ENCODE data around the gene GJD4.
A peak's percentile ranks its signal among the peaks of the same experiment; 100 is the strongest.

The GJD4 gene

DNA sequence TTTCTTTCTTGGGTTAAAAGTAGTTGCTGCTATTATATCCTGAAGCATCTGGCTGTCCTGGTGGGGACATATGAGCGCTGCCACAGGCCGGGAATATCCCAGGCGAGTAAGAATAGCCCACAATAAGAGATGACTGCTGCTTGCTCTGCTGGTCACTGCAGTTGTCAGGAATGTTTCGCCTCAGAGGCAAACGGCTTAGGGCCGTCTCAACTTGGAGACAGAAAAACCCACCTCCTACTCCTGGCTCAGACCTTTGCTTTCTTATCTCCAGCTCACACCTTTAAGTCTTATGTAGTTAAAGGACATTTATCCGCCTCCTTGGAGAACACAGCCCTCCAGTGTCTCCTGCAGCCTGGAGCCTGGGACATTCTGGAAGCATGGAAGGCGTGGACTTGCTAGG is at the start of gene GJD4:
TSS of gene GJD4 (plus strand) at position 151 of the 400 bp plus-strand sequence. CDS start at position 378, 227 bp downstream.
- no peak for DNase-seq (ENCODE audit: low read depth)

GRCh38 chr10:35555962-35556930 is 48.9 kb upstream of the GJD4 start:
- no peak for DNase-seq (ENCODE audit: low read depth)

GRCh38 chr10:35558276-35558675 is 46.9 kb upstream of the GJD4 start:
- no peak for DNase-seq (ENCODE audit: low read depth)

- no peak for DNase-seq (ENCODE audit: low read depth)
Observed at GRCh38 chr10:35559416-35559815, 45.7 kb upstream of the GJD4 start.

DNA sequence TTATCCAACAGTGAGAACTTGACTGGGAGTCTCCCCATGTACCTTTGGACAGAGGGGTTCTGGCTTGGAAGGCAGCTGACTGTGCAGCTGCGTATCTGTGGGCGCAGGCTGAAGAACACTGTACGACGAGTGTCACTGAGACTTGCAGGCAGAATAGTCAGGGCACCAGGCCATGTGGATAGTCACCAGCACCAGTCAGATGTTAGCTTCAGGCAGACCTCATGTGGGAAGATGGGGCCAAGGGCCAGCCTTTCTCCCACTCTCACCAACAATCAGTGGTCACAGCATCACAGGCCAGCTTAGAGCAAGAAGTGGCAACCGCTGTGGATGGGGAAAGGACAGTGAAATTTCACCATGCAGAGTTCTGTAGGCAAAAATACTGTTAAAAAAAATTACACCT is 43.4 kb upstream of the GJD4 start:
- no peak for DNase-seq (ENCODE audit: low read depth)

DNA sequence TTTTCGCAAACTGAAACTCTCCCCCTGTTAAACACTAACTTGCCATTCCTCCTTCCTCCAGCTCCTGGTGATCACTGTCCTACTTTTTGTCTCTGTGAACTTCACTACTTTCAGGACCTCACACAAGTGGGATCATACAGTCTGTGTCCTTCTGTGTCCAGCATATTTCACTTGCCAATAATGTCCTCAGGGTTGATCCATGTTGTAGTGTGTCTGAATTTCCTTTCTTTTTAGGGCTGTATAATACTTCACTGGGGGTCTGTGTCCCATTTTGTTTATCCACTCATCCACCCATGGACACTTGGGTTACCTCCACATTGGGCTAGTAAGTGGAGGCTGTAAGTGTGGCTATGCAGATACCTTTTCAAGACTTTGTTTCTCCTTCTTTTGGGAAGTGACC is 42.7 kb upstream of the GJD4 start:
- no peak for DNase-seq (ENCODE audit: low read depth)

- DNase-seq (ENCODE audit: low read depth) = peak; percentile 20
Observed at GRCh38 chr10:35563261-35563891, 41.8 kb upstream of the GJD4 start.

DNA sequence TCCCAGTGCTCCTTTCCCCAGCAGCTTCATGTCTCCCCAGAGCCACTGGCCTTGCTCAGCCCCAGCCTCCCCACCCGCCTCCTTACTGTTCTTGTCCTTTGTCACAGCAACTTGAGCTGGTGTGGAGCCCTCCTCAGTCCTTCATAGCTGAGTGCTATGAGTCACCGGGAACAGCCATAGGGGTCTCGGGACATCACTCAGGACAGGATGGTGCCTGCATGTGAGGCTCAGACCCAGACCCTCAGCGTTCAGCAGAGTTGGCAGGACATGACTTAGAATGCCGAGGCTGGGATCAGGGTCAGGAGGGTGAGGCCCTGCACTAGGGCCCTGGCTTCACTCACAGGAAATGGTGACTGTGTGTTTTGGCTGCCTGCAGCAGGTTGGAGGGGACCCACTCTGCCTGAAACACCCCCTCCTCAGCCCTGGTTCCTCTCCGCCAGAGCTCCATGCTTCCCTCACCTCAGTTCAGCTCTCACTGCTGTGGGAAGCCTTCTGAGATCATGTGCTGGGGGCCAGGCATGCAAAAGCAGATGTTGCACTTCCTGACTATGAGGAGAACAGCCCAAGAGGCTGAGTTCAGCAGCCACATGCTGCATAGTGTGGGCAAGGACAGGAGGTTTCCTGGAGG is 40.7 kb upstream of the GJD4 start:
- no peak for DNase-seq (ENCODE audit: low read depth)

DNA sequence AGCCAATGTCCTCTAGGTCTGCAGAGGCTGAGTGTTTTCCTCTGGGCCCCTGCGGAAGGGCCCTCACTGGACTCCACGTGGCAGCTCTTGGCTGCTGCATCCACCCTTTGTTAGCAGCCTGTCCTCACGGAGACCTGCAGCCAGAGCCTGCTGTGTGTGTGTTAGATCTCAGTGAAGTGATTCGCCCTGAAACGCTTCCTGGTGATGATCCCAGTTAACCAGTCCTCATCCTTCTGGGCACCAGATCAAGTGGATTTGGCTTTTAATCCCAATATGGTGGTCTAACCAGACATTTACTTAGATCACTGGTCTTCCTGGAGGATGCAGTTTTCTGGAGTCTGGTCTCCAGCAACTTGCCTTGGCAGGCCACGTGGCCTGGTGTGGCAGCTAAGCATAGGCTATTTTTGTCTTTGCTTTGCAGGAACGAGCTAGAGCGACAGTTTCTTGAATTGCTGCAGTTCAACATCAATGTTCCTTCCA is 39.5 kb upstream of the GJD4 start:
- no peak for DNase-seq (ENCODE audit: low read depth)

GRCh38 chr10:35567951-35568350 is 37.2 kb upstream of the GJD4 start:
- no peak for DNase-seq (ENCODE audit: low read depth)

DNA sequence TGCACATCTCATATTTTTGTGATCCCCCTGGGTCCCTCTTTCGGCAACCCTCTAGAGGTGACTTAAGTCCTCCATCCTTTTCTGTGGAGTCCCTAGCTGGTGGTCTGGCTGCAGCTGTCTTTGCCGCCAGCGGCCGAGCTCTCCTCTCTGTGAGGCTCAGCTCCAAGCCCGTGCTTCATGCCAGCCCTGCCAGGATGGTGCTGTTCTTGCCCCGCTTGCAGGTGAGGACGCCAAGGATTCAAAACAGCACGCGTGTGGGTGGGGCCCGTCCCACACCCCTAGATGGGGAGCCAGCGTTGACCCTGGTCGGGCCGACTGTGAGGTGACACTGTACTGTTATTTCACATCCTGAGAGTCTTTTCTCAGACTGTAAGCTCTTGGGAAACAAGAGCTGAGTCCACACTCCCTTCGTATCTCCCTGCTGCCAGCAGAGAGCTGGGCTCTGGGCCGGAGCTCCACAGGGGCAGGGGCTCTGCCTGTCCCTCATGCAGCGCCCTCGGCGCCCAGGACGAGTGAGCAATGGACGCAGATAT is 36.6 kb upstream of the GJD4 start:
- no peak for DNase-seq (ENCODE audit: low read depth)

DNA sequence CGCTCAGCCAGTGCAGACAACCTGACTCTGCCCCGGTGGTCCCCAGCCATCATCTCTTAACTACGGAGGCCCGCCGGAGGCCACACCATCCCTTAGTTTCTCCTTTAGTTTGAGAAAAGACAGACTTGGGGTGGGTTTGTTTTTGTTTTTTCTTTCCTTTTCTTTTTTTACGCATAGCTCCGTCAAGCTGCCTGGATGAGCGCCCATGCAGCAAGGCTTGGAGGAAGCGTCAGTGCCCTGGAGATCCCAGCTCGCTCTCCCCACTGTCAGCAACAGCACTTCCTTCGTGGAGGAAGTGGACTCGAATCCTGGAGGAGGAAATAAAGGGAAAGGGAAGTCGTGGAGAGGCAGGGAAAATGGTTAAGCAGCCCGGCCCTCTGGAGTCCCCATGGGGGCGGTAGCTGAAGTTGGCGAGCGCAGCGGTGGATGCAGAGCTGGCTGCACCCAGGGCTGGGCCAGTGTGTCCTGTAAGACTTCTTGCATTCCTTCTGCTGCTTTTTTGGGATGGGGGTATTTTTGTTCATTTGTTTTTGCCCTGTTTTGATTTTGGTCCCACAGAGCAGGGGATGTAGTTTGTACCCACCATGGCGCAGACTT is 35.9 kb upstream of the GJD4 start:
- no peak for DNase-seq (ENCODE audit: low read depth)

DNA sequence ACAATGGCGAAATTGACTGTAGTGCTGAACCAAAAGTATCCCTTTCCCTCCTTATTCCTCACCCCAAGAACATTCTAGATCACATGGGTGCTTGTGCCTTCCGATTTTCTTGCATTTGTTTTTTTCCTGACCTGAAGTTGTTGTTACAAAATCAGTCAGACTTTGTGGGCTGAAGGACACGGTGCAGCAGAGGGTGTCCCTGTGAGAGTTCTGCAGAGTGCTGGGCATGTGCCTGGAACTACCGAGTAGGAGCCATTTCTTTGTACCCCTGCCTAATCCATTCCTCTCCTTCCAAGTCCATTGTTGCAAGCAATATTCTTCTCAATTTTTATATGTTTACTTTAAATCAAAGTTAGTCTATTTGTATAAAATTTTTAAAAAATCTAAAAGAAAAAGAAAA is 35.3 kb upstream of the GJD4 start:
- no peak for DNase-seq (ENCODE audit: low read depth)

GRCh38 chr10:35570397-35570796 is 34.7 kb upstream of the GJD4 start:
- no peak for DNase-seq (ENCODE audit: low read depth)

DNA sequence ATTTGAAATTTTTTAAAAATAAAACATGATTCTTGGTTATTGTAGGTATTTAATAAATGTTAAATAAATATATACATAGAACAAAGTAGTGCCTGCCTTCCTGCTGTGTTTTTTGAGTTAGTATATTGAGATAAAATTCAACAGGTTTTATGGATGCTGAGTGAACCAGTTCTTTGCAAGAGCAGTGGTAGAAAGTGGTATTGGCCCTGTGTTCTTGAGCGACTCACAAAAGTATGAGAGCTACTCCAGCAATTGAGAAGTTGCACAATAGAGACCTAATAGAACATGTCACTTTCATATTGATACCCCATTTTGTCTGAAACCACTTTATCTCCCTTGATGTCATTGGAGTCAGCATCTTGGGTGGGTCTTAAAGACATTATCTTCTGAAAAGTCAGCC is 32.6 kb upstream of the GJD4 start:
- DNase-seq (ENCODE audit: low read depth) = no peak

DNA sequence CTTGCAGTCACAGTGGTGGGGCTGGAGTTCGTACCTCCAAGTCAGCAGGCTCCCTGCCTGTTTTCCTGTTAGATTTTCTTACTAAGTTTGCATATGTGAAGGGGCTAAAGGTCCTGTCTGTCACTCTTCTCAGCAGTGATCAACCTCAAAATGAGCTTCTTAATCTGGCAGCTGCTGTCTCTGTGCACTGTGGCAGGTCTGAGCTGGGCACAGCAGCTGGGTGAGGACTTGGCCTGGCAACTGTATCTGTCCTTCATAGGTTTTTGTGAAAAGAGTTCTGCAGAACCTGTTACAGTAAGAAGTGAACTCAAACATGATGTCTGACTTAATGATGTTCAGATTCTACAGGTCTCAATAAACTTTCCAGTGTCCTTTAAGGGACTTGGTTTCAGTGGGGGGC is 31.3 kb upstream of the GJD4 start:
- DNase-seq (ENCODE audit: low read depth) = no peak

GRCh38 chr10:35574924-35575352 is 30.2 kb upstream of the GJD4 start:
- DNase-seq (ENCODE audit: low read depth) = no peak

GRCh38 chr10:35575640-35576039 is 29.5 kb upstream of the GJD4 start:
- no peak for DNase-seq (ENCODE audit: low read depth)

DNA sequence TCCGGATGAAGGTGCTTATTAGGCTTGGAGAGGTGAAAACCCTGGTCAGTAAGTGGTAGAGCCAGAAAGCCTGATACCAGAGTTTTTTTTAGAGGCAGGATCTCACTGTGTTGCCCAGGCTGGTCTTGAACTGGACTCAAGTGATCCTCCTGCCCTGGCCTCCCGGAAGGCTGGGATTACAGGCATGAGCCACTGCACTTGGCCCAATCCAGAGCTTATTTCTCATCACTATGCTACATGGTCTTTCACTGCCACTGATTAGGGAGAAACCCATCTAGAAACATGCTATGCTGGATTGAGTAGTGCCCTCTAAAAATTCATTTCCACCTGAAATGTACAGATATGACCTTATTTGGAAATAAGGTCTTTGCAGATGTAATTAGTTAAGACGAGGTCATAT is 28.4 kb upstream of the GJD4 start:
- no peak for DNase-seq (ENCODE audit: low read depth)

- no peak for DNase-seq (ENCODE audit: low read depth)
Observed at GRCh38 chr10:35577926-35578617, 27.1 kb upstream of the GJD4 start.

- DNase-seq (ENCODE audit: low read depth) = no peak
Observed at GRCh38 chr10:35578618-35578956, 26.6 kb upstream of the GJD4 start.

- no peak for DNase-seq (ENCODE audit: low read depth)
Observed at GRCh38 chr10:35579116-35579515, 26.0 kb upstream of the GJD4 start.
